Measurements from ENCODE around the gene LPIN2. TPM values are rescaled to one million over a fixed set of nuclear protein-coding genes. Genes with fewer than 3 reads are reported as not detected.
A peak's percentile ranks its signal among the peaks of the same experiment; 100 is the strongest.

LPIN2 gene
- total RNA-seq, 1 donor from 2014 or later = 16.5 TPM

- peaks cover 5% of the 10 kb centered on the region for H3K9me3 Mint-ChIP-seq (ENCODE audit: unreplicated experiment)
Observed at GRCh38 chr18:3058328-3059191, 45.6 kb upstream of the LPIN2 start.

GRCh38 chr18:3057526-3057925 lies 44.6 kb upstream of the LPIN2 start:
- no peak for FAIRE-seq
- no peak overlapping the region for H3K4me3 Mint-ChIP-seq (ENCODE audit: unreplicated experiment)
- TF ChIP-seq EZH2 (IDR thresholded peaks at IDR 0.05; ENCODE audit: insufficient read depth, low read length) (no peak), CTCF (IDR thresholded peaks at IDR 0.05; ENCODE audit: insufficient read depth, low read depth, low read length) (no peak)

More at GRCh38 chr18:3058328-3059191, 45.6 kb upstream of the LPIN2 start:
- H3K36me3 ChIP-seq (ENCODE audit: insufficient read depth, low read length) = no peaks in the 10 kb centered on the region
- Mint-ChIP-seq H3K4me1 (ENCODE audit: low read depth, unreplicated experiment) (peaks cover 8% of the 10 kb centered on the region), H3K27me3 (ENCODE audit: low read depth, unreplicated experiment) (no peaks in the 10 kb centered on the region), H3K36me3 (ENCODE audit: low read depth, unreplicated experiment) (no peaks in the 10 kb centered on the region), H3K4me3 (ENCODE audit: unreplicated experiment) (no peak overlapping the region), H3K27ac (ENCODE audit: unreplicated experiment) (no peak overlapping the region)
- H2AFZ ChIP-seq (ENCODE audit: low read depth, low read length) = no peak overlapping the region
- H3K27ac ChIP-seq (ENCODE audit: low read depth, low read length) = no peak overlapping the region
- H4K20me1 ChIP-seq (ENCODE audit: insufficient read depth, low read length) = no peaks in the 10 kb centered on the region
- no peak overlapping the region for H3K9ac ChIP-seq (ENCODE audit: low read length)
- peaks cover 3% of the 10 kb centered on the region for H3K27me3 ChIP-seq (ENCODE audit: insufficient read depth, low read length)
- H3K9me3 ChIP-seq (ENCODE audit: insufficient read depth, low read depth, low read length) = no peaks in the 10 kb centered on the region
- FAIRE-seq (no peak), DNase-seq (ENCODE audit: low read depth) (no peak)
- no peak overlapping the region for H3K4me3 ChIP-seq (ENCODE audit: insufficient read depth, low read depth, low read length)
- H3K4me2 ChIP-seq (ENCODE audit: low read length) = no peak overlapping the region
- no peak for TF ChIP-seq CTCF (IDR thresholded peaks at IDR 0.05; ENCODE audit: insufficient read depth, low read depth, low read length)
- no peak for TF ChIP-seq EZH2 (IDR thresholded peaks at IDR 0.05; ENCODE audit: insufficient read depth, low read length)
- no peaks in the 10 kb centered on the region for H3K79me2 ChIP-seq (ENCODE audit: insufficient read depth, low read length)
- H3K4me1 ChIP-seq (ENCODE audit: insufficient read depth, low read length) = no peaks in the 10 kb centered on the region

GRCh38 chr18:3056311-3056710 lies 43.4 kb upstream of the LPIN2 start:
- H3K27me3 ChIP-seq (ENCODE audit: insufficient read depth, low read length) = peaks cover 3% of the 10 kb centered on the region
- H3K4me1 Mint-ChIP-seq (ENCODE audit: low read depth, unreplicated experiment) = peaks cover 8% of the 10 kb centered on the region
- no peak overlapping the region for H3K4me3 Mint-ChIP-seq (ENCODE audit: unreplicated experiment)
- H2AFZ ChIP-seq (ENCODE audit: low read depth, low read length) = no peak overlapping the region
- DNase-seq (ENCODE audit: low read depth) (no peak), FAIRE-seq (no peak)
- H3K9me3 Mint-ChIP-seq (ENCODE audit: unreplicated experiment) = peaks cover 12% of the 10 kb centered on the region
- TF ChIP-seq EZH2 (IDR thresholded peaks at IDR 0.05; ENCODE audit: insufficient read depth, low read length) (no peak), CTCF (IDR thresholded peaks at IDR 0.05; ENCODE audit: insufficient read depth, low read depth, low read length) (no peak)
- no peak overlapping the region for H3K4me3 ChIP-seq (ENCODE audit: insufficient read depth, low read depth, low read length)
- no peak overlapping the region for H3K4me2 ChIP-seq (ENCODE audit: low read length)
- no peak overlapping the region for H3K9ac ChIP-seq (ENCODE audit: low read length)
- no peaks in the 10 kb centered on the region for H3K36me3 ChIP-seq (ENCODE audit: insufficient read depth, low read length)
- no peaks in the 10 kb centered on the region for H3K9me3 ChIP-seq (ENCODE audit: insufficient read depth, low read depth, low read length)
- H3K27ac Mint-ChIP-seq (ENCODE audit: unreplicated experiment) = peak overlapping the region; percentile 6
- no peaks in the 10 kb centered on the region for H3K4me1 ChIP-seq (ENCODE audit: insufficient read depth, low read length)
- no peaks in the 10 kb centered on the region for H3K36me3 Mint-ChIP-seq (ENCODE audit: low read depth, unreplicated experiment)
- no peaks in the 10 kb centered on the region for H3K27me3 Mint-ChIP-seq (ENCODE audit: low read depth, unreplicated experiment)
- H3K27ac ChIP-seq (ENCODE audit: low read depth, low read length) = no peak overlapping the region
- no peaks in the 10 kb centered on the region for H4K20me1 ChIP-seq (ENCODE audit: insufficient read depth, low read length)
- H3K79me2 ChIP-seq (ENCODE audit: insufficient read depth, low read length) = no peaks in the 10 kb centered on the region

More at GRCh38 chr18:3057526-3057925, 44.6 kb upstream of the LPIN2 start:
- H3K27ac Mint-ChIP-seq (ENCODE audit: unreplicated experiment) = no peak overlapping the region
- Histone ChIP-seq H3K4me2 (ENCODE audit: low read length) (no peak overlapping the region), H3K4me1 (ENCODE audit: insufficient read depth, low read length) (no peaks in the 10 kb centered on the region), H3K9ac (ENCODE audit: low read length) (no peak overlapping the region), H2AFZ (ENCODE audit: low read depth, low read length) (no peak overlapping the region), H3K9me3 (ENCODE audit: insufficient read depth, low read depth, low read length) (no peaks in the 10 kb centered on the region), H3K27me3 (ENCODE audit: insufficient read depth, low read length) (peaks cover 3% of the 10 kb centered on the region), H3K36me3 (ENCODE audit: insufficient read depth, low read length) (no peaks in the 10 kb centered on the region), H3K4me3 (ENCODE audit: insufficient read depth, low read depth, low read length) (no peak overlapping the region), H3K27ac (ENCODE audit: low read depth, low read length) (no peak overlapping the region), H4K20me1 (ENCODE audit: insufficient read depth, low read length) (no peaks in the 10 kb centered on the region), H3K79me2 (ENCODE audit: insufficient read depth, low read length) (no peaks in the 10 kb centered on the region)
- peaks cover 10% of the 10 kb centered on the region for H3K9me3 Mint-ChIP-seq (ENCODE audit: unreplicated experiment)
- H3K27me3 Mint-ChIP-seq (ENCODE audit: low read depth, unreplicated experiment) = no peaks in the 10 kb centered on the region
- no peaks in the 10 kb centered on the region for H3K36me3 Mint-ChIP-seq (ENCODE audit: low read depth, unreplicated experiment)
- H3K4me1 Mint-ChIP-seq (ENCODE audit: low read depth, unreplicated experiment) = peaks cover 8% of the 10 kb centered on the region
- no peak for DNase-seq (ENCODE audit: low read depth)
